H1 (cell line): ENCODE data around the gene TBCA. TPM values are rescaled to one million over a fixed set of nuclear protein-coding genes. Genes with fewer than 3 reads are reported as not detected.

Experiments used
- CTCF ChIA-PET: fragments of 300-600 bp; sonication (Branson Sonifier 250); formaldehyde crosslinking; loops from one replicate; lab custom pipeline; 2021; ENCODE audit not compliant: partially characterized antibody; lab: Charles Lee
- POLR2A ChIA-PET: fragments of 300-600 bp; sonication (Branson Sonifier 250); formaldehyde crosslinking; loops from one replicate; lab custom pipeline; 2021; ENCODE audit warnings: inconsistent platforms; ENCODE audit not compliant: partially characterized antibody; lab: Charles Lee
- DNase-seq, 2 experiments: peaks; one replicate each; pipeline versions ENCODE4 v3.0.0 to v3.0.0-alpha.2; 2010 to 2022; ENCODE audit warnings: low spot score in 2 of 2, low read depth in 1 of 2, mixed read lengths in 1 of 2
- FAIRE-seq: peaks from 2 replicates; lab custom pipeline; 2011; peaks lifted over from hg19 to GRCh38; lab: Jason Lieb, UNC
- H2AFZ ChIP-seq: 2 replicates; pipeline ENCODE4 v1.8.1; 2012; ENCODE audit warnings: low read length, inconsistent platforms
- H2AK5ac ChIP-seq: 2 replicates; pipeline ENCODE4 v1.6.1; 2013; ENCODE audit warnings: low read depth, low read length
- H2BK120ac ChIP-seq: replicated peaks from 2 replicates; pipeline ENCODE3; 2013; ENCODE audit warnings: low read depth, low read length, inconsistent platforms
- H2BK12ac ChIP-seq: 2 replicates; pipeline ENCODE4 v1.6.1; 2013; ENCODE audit warnings: low read depth, low read length
- H2BK15ac ChIP-seq: 2 replicates; pipeline ENCODE4 v1.6.1; 2013; ENCODE audit warnings: low read length
- H2BK20ac ChIP-seq: 2 replicates; pipeline ENCODE4 v1.6.1; 2013; ENCODE audit warnings: low read length
- H2BK5ac ChIP-seq: 2 replicates; pipeline ENCODE4 v1.6.1; 2013; ENCODE audit warnings: low read depth, low read length
- H3K14ac ChIP-seq: 2 replicates; pipeline ENCODE4 v1.6.1; 2013; ENCODE audit warnings: inconsistent platforms; ENCODE audit not compliant: insufficient read length
- H3K18ac ChIP-seq: 2 replicates; pipeline ENCODE4 v1.6.1; 2013; ENCODE audit warnings: low read length; ENCODE audit errors: extremely low read depth
- H3K23ac ChIP-seq: 2 replicates; pipeline ENCODE4 v1.6.1; 2013; ENCODE audit warnings: inconsistent platforms; ENCODE audit not compliant: insufficient read length
- H3K23me2 ChIP-seq: 2 replicates; pipeline ENCODE4 v1.6.1; 2013; ENCODE audit warnings: low read depth, low read length
- H3K27ac ChIP-seq: 2 replicates; pipeline ENCODE4 v1.6.1; 2011; ENCODE audit warnings: low read depth, low read length, inconsistent platforms
- H3K27me3 ChIP-seq, 4 experiments: replicated peaks in 1 of 4; 1 replicate in 1 of 4; 2 replicates in 3 of 4; pipeline versions ENCODE4 v1.6.1 to v1.8.1; 2011 to 2013; ENCODE audit warnings: low read length in 3 of 4, mild to moderate bottlenecking in 3 of 4, inconsistent platforms in 2 of 4, mixed read lengths in 2 of 4, moderate library complexity in 1 of 4; ENCODE audit not compliant: control insufficient read depth in 3 of 4, insufficient read depth in 3 of 4; ENCODE audit errors: extremely low read depth in 1 of 4
- H3K36me3 ChIP-seq, 4 experiments: 2 replicates each; pipeline versions ENCODE4 v1.6.1 to v1.8.1; 2011 to 2013; ENCODE audit warnings: mild to moderate bottlenecking in 4 of 4, low read length in 3 of 4, moderate library complexity in 2 of 4, control low read depth in 1 of 4, inconsistent platforms in 1 of 4; ENCODE audit not compliant: insufficient read depth in 4 of 4, control insufficient read depth in 2 of 4
- H3K4ac ChIP-seq: replicated peaks from 2 replicates; pipeline ENCODE3; 2013; ENCODE audit warnings: low read length, low read depth, mixed read lengths, inconsistent platforms; ENCODE audit not compliant: insufficient read length
- H3K4me1 ChIP-seq, 4 experiments: replicated peaks in 1 of 4; 1 replicate in 1 of 4; 2 replicates in 3 of 4; pipeline versions ENCODE4 v1.6.1 to v1.8.1; 2011 to 2013; ENCODE audit warnings: low read length in 3 of 4, inconsistent platforms in 2 of 4, mixed read lengths in 1 of 4; ENCODE audit not compliant: insufficient read depth in 4 of 4, control insufficient read depth in 3 of 4
- H3K4me2 ChIP-seq, 2 experiments: 2 replicates each; pipeline versions ENCODE4 v1.6.1 to v1.8.1; 2011 to 2013; ENCODE audit warnings: low read depth in 2 of 2, low read length in 2 of 2, control low read depth in 1 of 2, inconsistent platforms in 1 of 2, mild to moderate bottlenecking in 1 of 2; ENCODE audit not compliant: insufficient read depth in 1 of 2
- H3K4me3 ChIP-seq, 4 experiments: fragments of 200-600, 300-600 bp in 1 of 4; sonication (generic), shearing (Covaris generic), sonication (Bioruptor Twin) in 1 of 4; 2 replicates each; pipeline versions ENCODE4 v1.5.1 to v1.8.1; 2011 to 2016; ENCODE audit warnings: low read length in 4 of 4, low read depth in 3 of 4, control low read depth in 2 of 4, inconsistent platforms in 2 of 4, mild to moderate bottlenecking in 2 of 4, mixed read lengths in 1 of 4, moderate library complexity in 1 of 4; ENCODE audit not compliant: insufficient read depth in 2 of 4; ENCODE audit errors: extremely low read depth in 1 of 4
- H3K56ac ChIP-seq: replicated peaks from 2 replicates; pipeline ENCODE3; 2013; ENCODE audit warnings: low read depth, mild to moderate bottlenecking, mixed read lengths, low read length, inconsistent platforms; ENCODE audit not compliant: insufficient read length
- H3K79me1 ChIP-seq: 2 replicates; pipeline ENCODE4 v1.6.1; 2013; ENCODE audit warnings: low read depth, low read length, control low read depth
- H3K79me2 ChIP-seq, 2 experiments: 2 replicates each; pipeline versions ENCODE4 v1.6.1 to v1.8.1; 2012 to 2013; ENCODE audit warnings: low read length in 2 of 2, mild to moderate bottlenecking in 2 of 2, inconsistent platforms in 1 of 2; ENCODE audit not compliant: insufficient read depth in 2 of 2, control insufficient read depth in 1 of 2
- H3K9ac ChIP-seq, 4 experiments: replicated peaks in 1 of 4; 1 replicate in 1 of 4; 2 replicates in 3 of 4; pipeline versions ENCODE4 v1.6.1 to v1.8.1; 2011 to 2013; ENCODE audit warnings: low read depth in 3 of 4, low read length in 3 of 4, control low read depth in 2 of 4, mild to moderate bottlenecking in 2 of 4, moderate library complexity in 2 of 4, inconsistent platforms in 1 of 4; ENCODE audit errors: extremely low read depth in 1 of 4
- H3K9me3 ChIP-seq, 2 experiments: 2 replicates each; pipeline versions ENCODE4 v1.6.1 to v1.8.1; 2012 to 2013; ENCODE audit warnings: mild to moderate bottlenecking in 2 of 2, moderate library complexity in 2 of 2, control low read depth in 1 of 2, inconsistent platforms in 1 of 2, low read depth in 1 of 2, low read length in 1 of 2, mixed read lengths in 1 of 2; ENCODE audit not compliant: insufficient read depth in 2 of 2
- H4K20me1 ChIP-seq, 2 experiments: replicated peaks in 1 of 2; 2 replicates each; pipeline versions ENCODE3 to v1.8.1; 2011 to 2013; ENCODE audit warnings: inconsistent platforms in 2 of 2, low read length in 2 of 2, mild to moderate bottlenecking in 1 of 2; ENCODE audit not compliant: insufficient read depth in 2 of 2, control insufficient read depth in 1 of 2
- H4K5ac ChIP-seq: 2 replicates; pipeline ENCODE4 v1.6.1; 2013; ENCODE audit warnings: low read length, low read depth, mixed read lengths, inconsistent platforms; ENCODE audit not compliant: insufficient read length
- H4K8ac ChIP-seq: 2 replicates; pipeline ENCODE4 v1.8.0; 2013; ENCODE audit warnings: mild to moderate bottlenecking, moderate library complexity, low read length, inconsistent platforms; ENCODE audit not compliant: insufficient read depth; ENCODE audit errors: extremely low read depth
- H4K91ac ChIP-seq: replicated peaks from 2 replicates; pipeline ENCODE3; 2013; ENCODE audit warnings: low read length, mixed read lengths, inconsistent platforms; ENCODE audit not compliant: insufficient read length
- CBX5 ChIP-seq: fragments of 300-800, 300-1000 bp; sonication (generic); IDR thresholded peaks from 2 replicates; pipeline ENCODE4 v1.7.1; 2016; ENCODE audit warnings: antibody characterized with exemption, low read length, low read depth
- CTBP2 ChIP-seq: IDR thresholded peaks from 2 replicates; pipeline ENCODE4 v1.7.0; 2011; ENCODE audit warnings: borderline replicate concordance, mild to moderate bottlenecking, moderate library complexity, mixed read lengths, low read length; ENCODE audit not compliant: insufficient read depth, insufficient read length
- EP300 ChIP-seq, 2 experiments: IDR thresholded peaks; 1 replicate in 1 of 2; 2 replicates in 1 of 2; pipeline ENCODE4 v1.6.1; 2011 to 2012; ENCODE audit warnings: low read depth in 2 of 2, low read length in 2 of 2, mild to moderate bottlenecking in 2 of 2, borderline replicate concordance in 1 of 2, inconsistent platforms in 1 of 2, moderate library complexity in 1 of 2
- GTF2F1 ChIP-seq: IDR thresholded peaks from 2 replicates; pipeline ENCODE4 v1.6.1; 2012; ENCODE audit warnings: low read depth, low read length, improper control_type of control experiment, borderline replicate concordance
- HDAC6 ChIP-seq: IDR thresholded peaks from one replicate; pipeline ENCODE4 v1.7.1; 2012; ENCODE audit warnings: low read depth, mild to moderate bottlenecking, inconsistent platforms, low read length, moderate library complexity
- JUND ChIP-seq: IDR thresholded peaks from 2 replicates; pipeline ENCODE4 v1.6.1; 2011; ENCODE audit warnings: mild to moderate bottlenecking, improper control_type of control experiment, low read length
- YY1 ChIP-seq: IDR thresholded peaks from 2 replicates; pipeline ENCODE4 v1.6.1; 2011; ENCODE audit warnings: low read depth, mild to moderate bottlenecking, low read length
- WGBS, 2 experiments: shearing (Covaris generic) in 1 of 2; methylation state at CpG; one replicate each; pipeline versions ENCODE4 v1.1.6 to v1.1.7; 2013 to 2015; ENCODE audit warnings: low lambda C conversion rate in 2 of 2, mixed read lengths in 2 of 2, inconsistent platforms in 1 of 2, low coverage in 1 of 2, missing lambda C conversion rate in 1 of 2; ENCODE audit not compliant: insufficient replicate concordance in 2 of 2, insufficient coverage in 1 of 2, insufficient read length in 1 of 2; ENCODE audit errors: extremely low coverage in 1 of 2, missing lambda C conversion rate in 1 of 2; 5-methylcytosine and 5-hydroxymethylcytosine counted together
- polyA plus RNA-seq, 7 experiments: library from polyadenylated mRNA; depleted of rRNA in 3 of 7; stranded (reverse) in 5 of 7; unstranded in 2 of 7; fragments of >200 nt in 5 of 7; fragments of 200-250 nt in 2 of 7; gene quantifications; 1 replicate in 5 of 7; 2 replicates in 1 of 7; 4 replicates in 1 of 7; pipeline versions ENCODE4 v1.2.1 to v1.2.3, GENCODE V29; 2011 to 2013; ENCODE audit warnings: missing spikeins in 2 of 7, mixed read lengths in 2 of 7
- total RNA-seq: library from RNA; stranded (reverse); fragmentation: NEBNext Ultra II Directional; extraction: Animal tissue kit (Norgen Biotek cat#: 25700); gene quantifications from 2 replicates; pipeline ENCODE4 v1.2.1, GENCODE V29; 2021

TBCA gene
- total and polyA plus RNA-seq, 2 of the 8 experiments (the other 6 are each of a cell fraction or from before 2014, with no cell fraction given), result 55.7 to 320 TPM

GRCh38 chr5:77707791-77708190 lies 68.3 kb downstream of the TBCA start:
- Histone ChIP-seq H3K79me2 (peaks cover 0 to 17% of the 10 kb centered on the region in 2 experiments; a peak in 1 of 4 replicates), H2BK20ac (no peak overlapping the region), H3K14ac (no peak overlapping the region), H2AFZ (no peak overlapping the region), H3K9me3 (no peaks in the 10 kb centered on the region), H3K4me3 (no peak overlapping the region), H2BK5ac (no peak overlapping the region)
- TF ChIP-seq YY1 (no peak), HDAC6 (no peak), EP300 (IDR thresholded peaks at IDR 0.05; ENCODE audit: borderline replicate concordance in 1 of 2, low read depth in 2 of 2, low read length in 2 of 2) (no peak), GTF2F1 (no peak), CTBP2 (no peak), CBX5 (no peak), JUND (no peak)
- TF ChIP-seq, all 59 proteins: peak for 0
- no peak overlapping the region for H2BK120ac ChIP-seq
- no peak for DNase-seq
- H3K23ac ChIP-seq, result no peak overlapping the region
- no peaks in the 10 kb centered on the region; the same call in 1 of the 2 replicates for H3K79me1 ChIP-seq
- ChIA-PET POLR2A (interaction anchor here (0.6 kb wide), 1 partner anchor 189 kb away, joined by 3 read pairs; no protein-coding TSS in a partner anchor), CTCF (no interaction called here)
- no peak overlapping the region for H3K9ac ChIP-seq
- H2BK15ac ChIP-seq, result no peak overlapping the region
- peaks cover 2 to 36% (median 17%) of the 10 kb centered on the region in 4 experiments; a peak in 7 of 8 replicates for H3K36me3 ChIP-seq
- 98% methylated on average over 2 of the region's 2 CpGs; no CpG with 5 or more reads in 1 of the 2 experiments for WGBS, 2 experiments
- no peak overlapping the region for H2AK5ac ChIP-seq
- no peaks in the 10 kb centered on the region for H4K20me1 ChIP-seq
- no peak overlapping the region for H2BK12ac ChIP-seq
- no peaks in the 10 kb centered on the region for H3K23me2 ChIP-seq
- H3K4ac ChIP-seq, result no peak overlapping the region
- H3K18ac ChIP-seq, result no peak overlapping the region
- no peak overlapping the region for H4K91ac ChIP-seq
- H3K27ac ChIP-seq, result no peak overlapping the region
- no peak overlapping the region for H4K8ac ChIP-seq
- FAIRE-seq, result no peak
- no peaks in the 10 kb centered on the region for H3K4me1 ChIP-seq
- H3K4me2 ChIP-seq, result no peak overlapping the region
- no peak overlapping the region for H3K56ac ChIP-seq
- H4K5ac ChIP-seq, result no peak overlapping the region
- H3K27me3 ChIP-seq, result no peaks in the 10 kb centered on the region
